Sigmoid colon (tissue), 4 donors: ENCODE data around the gene SLC6A12.

Source experiments
- CTCF ChIP-seq, 4 experiments: fragments of 450-650 bp in 3 of 4; fragments of 200-600 bp in 1 of 4; IDR thresholded peaks; one replicate each; pipeline ENCODE4 v1.5.1; 2016 to 2019; ENCODE audit warnings: antibody characterized with exemption in 4 of 4, mild to moderate bottlenecking in 3 of 4, moderate library complexity in 2 of 4
- POLR2AphosphoS5 ChIP-seq, 4 donors: sonication (generic); formaldehyde crosslinking; IDR thresholded peaks; one replicate each; pipeline ENCODE4 v1.6.1; 2017; ENCODE audit warnings: antibody characterized with exemption in 4 of 4

GRCh38 chr12:212415-212714, 1.6 kb downstream of the SLC6A12 start:
- no peak for TF ChIP-seq CTCF (IDR thresholded peaks at IDR 0.05)
- no peak for TF ChIP-seq POLR2AphosphoS5 (IDR thresholded peaks at IDR 0.05)
